K562 (cell line): ENCODE measurements around the gene LUZP1. TPM values are rescaled to one million over a fixed set of nuclear protein-coding genes. Genes with fewer than 3 reads are reported as not detected.

Experiments used
- ATAC-seq: fragments of 200-7000 bp; cut with Tn5 transposase; 3 replicates; pipeline ENCODE4 v1.9.1; 2020; ENCODE audit warnings: moderate library complexity
- BruUV-seq: library from RNA; stranded (reverse); fragments of 400-500 nt; replicated peaks from 2 replicates; lab custom pipeline; 2021; lab: Mats Ljungman, UMichigan
- CTCF ChIA-PET: fragments of 300-600 bp; formaldehyde crosslinking; extraction: SDS; loops from one replicate; lab custom pipeline; 2021; ENCODE audit warnings: low intra/inter-chr PET ratio; lab: Yijun Ruan, JAX
- POLR2A ChIA-PET: fragments of 300-600, 350-650 bp; sonication (Branson Sonifier 250); formaldehyde crosslinking; extraction: SDS; loops from one replicate; lab custom pipeline; 2021; ENCODE audit warnings: antibody characterized with exemption, inconsistent platforms; lab: Yijun Ruan, JAX
- DNase-seq, 4 experiments: peaks; one replicate each; pipeline versions ENCODE4 v3.0.0 to v3.0.0-alpha.2; 2011 to 2018; ENCODE audit warnings: low spot score in 3 of 4, mixed read lengths in 3 of 4; ENCODE audit errors: extremely low read depth in 1 of 4
- FAIRE-seq: peaks from 2 replicates; lab custom pipeline; 2011; peaks lifted over from hg19 to GRCh38; lab: Jason Lieb, UNC
- H2AFZ ChIP-seq: 2 replicates; pipeline ENCODE4 v1.6.0; 2011; ENCODE audit warnings: low read depth, low read length, control low read depth, inconsistent platforms
- H3K27ac ChIP-seq: fragments of 200-600 bp; 3 replicates; pipeline ENCODE4 v1.8.0; 2011; ENCODE audit warnings: low read depth, mild to moderate bottlenecking, control low read depth, inconsistent platforms, low read length, moderate library complexity, mixed read lengths; ENCODE audit errors: extremely low read depth
- H3K27me3 ChIP-seq, 2 experiments: fragments of 300-600 bp in 1 of 2; 2 replicates in 1 of 2; 3 replicates in 1 of 2; pipeline versions ENCODE4 v1.6.0 to v1.8.0; 2011; ENCODE audit warnings: inconsistent platforms in 2 of 2, low read length in 2 of 2, mild to moderate bottlenecking in 1 of 2, mixed read lengths in 1 of 2, moderate library complexity in 1 of 2; ENCODE audit not compliant: control insufficient read depth in 2 of 2, insufficient read depth in 2 of 2
- H3K36me3 ChIP-seq: fragments of 300-600 bp; 3 replicates; pipeline ENCODE4 v1.8.0; 2011; ENCODE audit warnings: mild to moderate bottlenecking, low read length, inconsistent platforms; ENCODE audit not compliant: control insufficient read depth, insufficient read depth
- H3K4me1 ChIP-seq, 2 experiments: fragments of 200-600 bp in 1 of 2; replicated peaks in 1 of 2; 2 replicates in 1 of 2; 3 replicates in 1 of 2; pipeline versions ENCODE4 v1.5.1 to v1.8.0; 2011; ENCODE audit warnings: inconsistent platforms in 2 of 2, low read length in 2 of 2, mild to moderate bottlenecking in 1 of 2, mixed read lengths in 1 of 2, moderate library complexity in 1 of 2; ENCODE audit not compliant: control insufficient read depth in 2 of 2, insufficient read depth in 2 of 2
- H3K4me2 ChIP-seq: 2 replicates; pipeline ENCODE4 v1.6.1; 2011; ENCODE audit warnings: low read length, control low read depth, inconsistent platforms, mixed read lengths; ENCODE audit not compliant: insufficient read depth
- H3K4me3 ChIP-seq: fragments of 200-600 bp; sonication (generic), shearing (Covaris generic); 2 replicates; pipeline ENCODE4 v1.5.1; 2016; ENCODE audit warnings: control low read depth, inconsistent platforms
- H3K79me2 ChIP-seq: fragments of 200-600 bp; 3 replicates; pipeline ENCODE4 v1.8.0; 2011; ENCODE audit warnings: low read length, inconsistent platforms; ENCODE audit not compliant: control insufficient read depth, insufficient read depth
- H3K9ac ChIP-seq, 2 experiments: 2 replicates each; pipeline versions ENCODE4 v1.6.0 to v1.6.1; 2011; ENCODE audit warnings: low read depth in 2 of 2, low read length in 2 of 2, control low read depth in 1 of 2, inconsistent platforms in 1 of 2, mild to moderate bottlenecking in 1 of 2, mixed read lengths in 1 of 2; ENCODE audit not compliant: insufficient read depth in 1 of 2
- H3K9me1 ChIP-seq: one replicate; pipeline ENCODE4 v1.6.0; 2011; ENCODE audit warnings: inconsistent platforms, mild to moderate bottlenecking, low read length, moderate library complexity; ENCODE audit not compliant: control insufficient read depth, insufficient read depth
- H3K9me3 ChIP-seq: replicated peaks from 2 replicates; pipeline ENCODE4 v1.5.1; 2011; ENCODE audit warnings: low read depth, low read length, inconsistent platforms; ENCODE audit not compliant: control insufficient read depth, insufficient read depth
- H4K20me1 ChIP-seq: replicated peaks from 2 replicates; pipeline ENCODE4 v1.6.1; 2011; ENCODE audit warnings: low read length, inconsistent platforms, mixed read lengths; ENCODE audit not compliant: control insufficient read depth, insufficient read depth
- FOSL1 ChIP-seq: fragments of 200-800 bp; sonication (Bioruptor generic); conservative IDR thresholded peaks from 2 replicates; pipeline ENCODE4 v1.6.1; 2016; ENCODE audit warnings: missing genetic modification characterization, missing compliant biosample characterization
- HES1 ChIP-seq: fragments of 450-650 bp; IDR thresholded peaks from 2 replicates; pipeline ENCODE4 v1.6.1; 2016; ENCODE audit warnings: low read depth, mild to moderate bottlenecking, moderate library complexity
- RBM15 ChIP-seq: fragments of 200-400 bp; formaldehyde crosslinking; IDR thresholded peaks from 2 replicates; pipeline ENCODE4 v1.6.1; 2018; ENCODE audit warnings: mild to moderate bottlenecking, low read length, moderate library complexity; ENCODE audit not compliant: insufficient read depth
- SIX5 ChIP-seq, 2 experiments: IDR thresholded peaks; 2 replicates each; pipeline ENCODE4 v1.6.1; 2011; ENCODE audit warnings: low read length in 2 of 2, borderline replicate concordance in 1 of 2, low read depth in 1 of 2, mild to moderate bottlenecking in 1 of 2, moderate library complexity in 1 of 2; ENCODE audit not compliant: insufficient read depth in 1 of 2
- TRIM25 ChIP-seq: fragments of 450-650 bp; IDR thresholded peaks from 2 replicates; pipeline ENCODE4 v1.7.0; 2016; ENCODE audit warnings: borderline replicate concordance
- ZNF740 ChIP-seq, 3 experiments: fragments of 200-800 bp in 1 of 3; sonication (Bioruptor generic) in 1 of 3; sonication (generic) in 1 of 3; formaldehyde crosslinking in 1 of 3; IDR thresholded peaks; 2 replicates each; pipeline versions ENCODE4 v1.6.1 to v1.8.0; 2016 to 2022; ENCODE audit warnings: mild to moderate bottlenecking in 2 of 3, missing compliant biosample characterization in 2 of 3, missing genetic modification characterization in 2 of 3, missing genetic modification reagents in 1 of 3
- WGBS: fragments of 100-300 bp; shearing (Covaris generic); methylation state at CpG from one replicate; pipeline ENCODE4 v1.1.6; 2016; ENCODE audit warnings: low coverage, mixed read lengths; ENCODE audit not compliant: insufficient coverage; ENCODE audit errors: missing lambda C conversion rate; 5-methylcytosine and 5-hydroxymethylcytosine counted together
- in situ Hi-C: fragments of 300-500 bp; cut with MboI; formaldehyde crosslinking; loops from 4 replicates; pipeline ENCODE4 v1.15.0; 2018; ENCODE audit warnings: inconsistent platforms, mixed read lengths
- intact Hi-C: fragments of 100-400 bp; cut with micrococcal nuclease; formaldehyde crosslinking; loops from 2 replicates; pipeline ENCODE4 v1.14.2; 2022
- polyA plus RNA-seq, 8 experiments: library from polyadenylated mRNA; depleted of rRNA in 4 of 8; stranded (reverse) in 5 of 8; unstranded in 3 of 8; fragments of >200 nt; fragmentation: Nextera tagmentation in 2 of 8; fragmentation: Illumina TruSeq in 1 of 8; extraction: Ambion mirVana in 2 of 8; extraction: Trizol in 1 of 8; gene quantifications; 2 replicates each; pipeline versions ENCODE4 v1.2.1 to v1.2.3, GENCODE V29; 2011 to 2014; ENCODE audit warnings: inconsistent platforms in 1 of 8, missing spikeins in 1 of 8
- total RNA-seq, 7 experiments: library from RNA; depleted of rRNA in 6 of 7; stranded (reverse); fragments of >200 nt in 6 of 7; fragmentation: Illumina TruSeq in 2 of 7; extraction: Trizol in 2 of 7; gene quantifications; 2 replicates each; pipeline versions ENCODE4 v1.2.1 to v1.2.3, GENCODE V29; 2011 to 2021; ENCODE audit warnings: low replicate concordance in 1 of 7

Gene LUZP1
- total and polyA plus RNA-seq, 9 of the 15 experiments (the other 6 are each of a cell fraction or from before 2014, with no cell fraction given) = 6.5 to 19.1 (median 12.4) TPM

GRCh38 chr1:23196627-23197328 lies 28.1 kb upstream of the LUZP1 start:
- no TSS peak for BruUV-seq
- peaks cover 33 to 47% of the 10 kb centered on the region in 2 experiments for H3K27me3 ChIP-seq
- H3K4me2 ChIP-seq = no peak overlapping the region
- no peaks in the 10 kb centered on the region for H3K9me1 ChIP-seq
- H3K4me3 ChIP-seq = no peak overlapping the region
- H3K36me3 ChIP-seq = no peaks in the 10 kb centered on the region
- DNase-seq (no peak), FAIRE-seq (peak; percentile 11), ATAC-seq (no peak)
- H3K79me2 ChIP-seq = no peaks in the 10 kb centered on the region
- WGBS = 4% methylated on average over 10 of the region's 10 CpGs
- no peaks in the 10 kb centered on the region for H4K20me1 ChIP-seq
- CTCF ChIA-PET = no interaction called here
- H3K9ac ChIP-seq = no peak overlapping the region
- intact Hi-C loops = no loop called here
- in situ Hi-C loops = no loop called here
- TF ChIP-seq FOSL1 = no peak
- TF ChIP-seq HES1 = no peak
- TF ChIP-seq RBM15 = no peak
- no peak for TF ChIP-seq ZNF740 (CRISPR knock-in tag; IDR thresholded peaks at IDR 0.05)
- no peak for TF ChIP-seq ZNF740 (tag; IDR thresholded peaks at IDR 0.05)
- no peak for TF ChIP-seq TRIM25
- no peak for TF ChIP-seq SIX5 (IDR thresholded peaks at IDR 0.05; ENCODE audit: borderline replicate concordance in 1 of 2, insufficient read depth in 1 of 2, low read depth in 1 of 2, low read length in 2 of 2)
- TF ChIP-seq, all 486 proteins: peak for 0
- Histone ChIP-seq H3K4me1 (peaks cover 0 to 4% of the 10 kb centered on the region in 2 experiments; a peak in 1 of 5 replicates), H3K27ac (no peak overlapping the region), H2AFZ (0 out of 2 replicates have a peak overlapping the region, but pooled peaks have one; percentile 40), H3K9me3 (no peaks in the 10 kb centered on the region)
- POLR2A ChIA-PET = interaction anchor here (0.6 to 1.4 kb wide), 2 partner anchors 13 to 91 kb away, joined by 4 to 6 read pairs; no protein-coding TSS in a partner anchor
